BJ (cell line): Measurements from ENCODE around the gene KLHL22. TPM values are rescaled to one million over a fixed set of nuclear protein-coding genes. Genes with fewer than 3 reads are reported as not detected.

Experiments
- CTCF ChIA-PET: fragments of 350-600 bp; formaldehyde crosslinking; extraction: SDS; loops from one replicate; lab custom pipeline; 2021; ENCODE audit warnings: antibody characterized with exemption, inconsistent platforms; lab: Yijun Ruan, JAX
- POLR2A ChIA-PET: fragments of 300-600 bp; sonication (Branson Sonifier 250); formaldehyde crosslinking; extraction: SDS; loops from one replicate; lab custom pipeline; 2021; ENCODE audit warnings: antibody characterized with exemption; lab: Charles Lee
- DNase-seq: peaks from one replicate; pipeline ENCODE4 v3.0.0-alpha.2; 2011; ENCODE audit warnings: low read depth
- H3K27me3 ChIP-seq: 2 replicates; pipeline ENCODE4 v1.6.0; 2011; ENCODE audit warnings: low read length; ENCODE audit not compliant: control insufficient read depth, insufficient read depth
- H3K36me3 ChIP-seq: 2 replicates; pipeline ENCODE4 v1.5.1; 2011; ENCODE audit warnings: low read length; ENCODE audit not compliant: control insufficient read depth, insufficient read depth
- H3K4me3 ChIP-seq: 2 replicates; pipeline ENCODE4 v1.5.1; 2011; ENCODE audit warnings: low read depth, mild to moderate bottlenecking, control low read depth, low read length
- polyA plus RNA-seq: library from polyadenylated mRNA; depleted of rRNA; stranded (reverse); fragments of >200 nt; gene quantifications from 2 replicates; pipeline ENCODE4 v1.2.3, GENCODE V29; 2011
- TF ChIP-seq, protein P1 (sequence below): IDR thresholded peaks from 2 replicates; pipeline ENCODE4 v1.5.1; 2011; ENCODE audit warnings: low read depth, mild to moderate bottlenecking, control low read depth, inconsistent platforms, low read length, moderate library complexity; ENCODE audit not compliant: insufficient read depth

Gene KLHL22
- polyA plus RNA-seq, 1 experiment, result 34.0 TPM

DNA sequence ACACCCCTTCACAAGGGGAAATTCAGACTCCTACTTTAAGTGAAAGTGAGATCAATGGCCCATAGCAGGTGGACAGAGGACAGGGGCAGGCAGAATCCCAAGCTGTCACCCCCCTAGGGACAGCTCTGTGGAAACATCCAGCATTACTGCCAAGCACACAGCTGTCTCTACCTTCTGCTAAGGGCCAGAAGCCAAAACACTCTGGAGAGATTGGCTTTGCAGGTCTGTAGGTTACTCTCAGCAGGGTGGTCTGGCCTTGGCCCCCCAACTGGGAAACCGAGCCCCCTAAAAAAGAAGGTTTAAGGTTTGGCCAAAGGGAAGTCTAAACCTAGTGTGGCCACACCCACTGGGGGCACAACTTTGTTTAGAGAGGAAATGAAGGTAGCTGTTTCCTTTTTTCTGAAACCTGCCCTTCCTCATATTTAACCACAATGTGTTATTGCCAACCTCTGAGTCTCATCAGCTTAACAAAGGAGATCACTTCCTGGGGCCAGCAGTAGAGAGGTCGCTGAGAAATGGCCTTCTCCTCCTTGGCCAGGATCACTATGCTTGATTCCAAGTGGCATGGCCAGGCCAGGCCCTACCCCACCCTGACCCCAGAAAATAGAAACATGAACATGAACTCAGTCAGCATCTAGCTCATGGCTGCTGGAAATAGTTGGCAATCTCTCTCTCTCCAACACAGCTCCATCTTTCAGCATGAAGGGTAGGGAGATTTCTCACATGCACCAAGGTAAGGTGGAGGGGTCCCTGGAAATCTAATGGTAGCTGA is 32.1 kb downstream of the KLHL22 start:
- TF ChIP-seq, protein P1, sequence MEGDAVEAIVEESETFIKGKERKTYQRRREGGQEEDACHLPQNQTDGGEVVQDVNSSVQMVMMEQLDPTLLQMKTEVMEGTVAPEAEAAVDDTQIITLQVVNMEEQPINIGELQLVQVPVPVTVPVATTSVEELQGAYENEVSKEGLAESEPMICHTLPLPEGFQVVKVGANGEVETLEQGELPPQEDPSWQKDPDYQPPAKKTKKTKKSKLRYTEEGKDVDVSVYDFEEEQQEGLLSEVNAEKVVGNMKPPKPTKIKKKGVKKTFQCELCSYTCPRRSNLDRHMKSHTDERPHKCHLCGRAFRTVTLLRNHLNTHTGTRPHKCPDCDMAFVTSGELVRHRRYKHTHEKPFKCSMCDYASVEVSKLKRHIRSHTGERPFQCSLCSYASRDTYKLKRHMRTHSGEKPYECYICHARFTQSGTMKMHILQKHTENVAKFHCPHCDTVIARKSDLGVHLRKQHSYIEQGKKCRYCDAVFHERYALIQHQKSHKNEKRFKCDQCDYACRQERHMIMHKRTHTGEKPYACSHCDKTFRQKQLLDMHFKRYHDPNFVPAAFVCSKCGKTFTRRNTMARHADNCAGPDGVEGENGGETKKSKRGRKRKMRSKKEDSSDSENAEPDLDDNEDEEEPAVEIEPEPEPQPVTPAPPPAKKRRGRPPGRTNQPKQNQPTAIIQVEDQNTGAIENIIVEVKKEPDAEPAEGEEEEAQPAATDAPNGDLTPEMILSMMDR, result no peak
- CTCF ChIA-PET, result interaction anchor here (0.8 to 1.3 kb wide), 3 partner anchors 7 to 105 kb away, joined by 3 to 4 read pairs (median 4); no protein-coding TSS in a partner anchor
- no peaks in the 10 kb centered on the region for H3K27me3 ChIP-seq
- no peak overlapping the region for H3K4me3 ChIP-seq
- peaks cover 18% of the 10 kb centered on the region for H3K36me3 ChIP-seq
- no peak for DNase-seq
- POLR2A ChIA-PET, result no interaction called here

DNA sequence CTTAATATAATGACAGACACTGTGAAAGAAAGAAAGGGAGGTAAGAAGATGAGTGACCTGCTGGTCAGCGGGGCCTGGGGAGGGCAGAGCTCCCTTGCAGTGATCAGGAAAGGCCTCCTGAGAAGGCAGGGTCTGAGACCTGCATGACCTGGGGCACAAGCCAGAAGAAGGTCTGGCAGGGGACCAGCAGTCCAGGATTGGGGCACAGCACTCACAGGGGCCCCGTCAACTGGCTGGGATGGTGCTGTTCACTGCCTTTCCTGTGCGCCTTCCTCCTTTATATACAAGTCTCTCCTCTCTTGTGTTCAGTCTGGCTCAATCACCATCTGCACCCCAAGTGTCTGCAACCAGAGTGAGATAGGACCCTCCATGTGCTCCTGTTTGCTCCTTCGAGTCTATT is 35.7 kb downstream of the KLHL22 start:
- CTCF ChIA-PET, result interaction anchor here (0.7 kb wide), 1 partner anchor 42 kb away, joined by 3 read pairs; no protein-coding TSS in a partner anchor
- TF ChIP-seq, protein P1, result no peak
- Histone ChIP-seq H3K27me3 (no peaks in the 10 kb centered on the region), H3K4me3 (no peak overlapping the region), H3K36me3 (peaks cover 17% of the 10 kb centered on the region)
- POLR2A ChIA-PET, result no interaction called here
- DNase-seq, result no peak

DNA sequence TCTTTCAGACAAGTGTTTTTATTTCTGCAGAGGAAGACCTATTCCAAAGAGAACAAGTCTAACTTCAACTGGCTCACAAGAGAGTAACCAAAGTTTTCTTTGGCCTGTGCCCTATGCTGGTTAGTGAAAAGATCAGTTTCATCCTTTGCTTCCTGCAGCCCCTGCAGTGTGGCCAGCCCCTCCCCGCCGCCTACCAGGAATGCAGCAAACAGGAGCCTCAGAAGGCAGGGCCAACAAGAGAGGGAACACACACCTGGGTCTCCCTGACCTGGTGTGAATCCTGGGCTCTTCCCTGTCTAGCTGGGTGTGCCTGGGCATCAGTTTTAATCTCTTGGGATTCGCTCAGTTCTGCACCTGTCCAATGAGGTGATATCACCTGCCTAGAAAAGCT is 36.4 kb downstream of the KLHL22 start:
- ChIA-PET POLR2A (no interaction called here), CTCF (interaction anchor here (6.2 kb wide), 1 partner anchor 42 kb away, joined by 88 read pairs; no protein-coding TSS in a partner anchor)
- no peak for DNase-seq
- Histone ChIP-seq H3K4me3 (no peak overlapping the region), H3K27me3 (no peaks in the 10 kb centered on the region), H3K36me3 (peaks cover 12% of the 10 kb centered on the region)
- TF ChIP-seq, protein P1, result no peak

DNA sequence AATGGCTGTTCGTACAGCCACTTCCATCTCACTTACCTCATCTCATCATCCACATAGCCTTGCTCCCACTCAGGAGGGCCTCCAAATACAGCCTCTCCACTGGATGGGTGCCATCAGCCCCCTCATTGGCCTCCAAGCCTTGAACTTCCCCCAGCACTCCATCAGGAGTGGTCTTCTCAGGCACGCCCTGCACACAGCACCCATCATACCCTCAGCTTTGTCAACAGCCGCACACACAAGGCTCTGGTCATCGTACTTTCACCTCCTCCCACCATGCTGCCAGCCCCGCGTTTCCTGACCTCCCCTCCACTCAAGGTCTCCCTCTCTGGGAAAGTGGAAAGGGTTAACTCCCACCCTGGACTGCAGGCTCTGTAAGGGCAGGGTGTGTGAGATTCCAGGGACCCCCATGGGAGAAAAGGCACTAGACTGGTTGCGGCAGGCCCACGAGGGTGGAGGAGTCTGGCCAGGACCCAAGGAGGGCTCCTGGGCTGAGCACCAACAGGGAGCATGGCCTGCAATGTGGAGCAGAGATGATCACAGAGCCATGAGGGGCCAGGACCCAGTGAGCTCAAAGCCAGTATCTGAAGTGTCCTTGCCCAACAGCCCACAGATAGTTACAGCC is 37.0 kb downstream of the KLHL22 start:
- Histone ChIP-seq H3K4me3 (no peak overlapping the region), H3K27me3 (no peaks in the 10 kb centered on the region), H3K36me3 (peaks cover 9% of the 10 kb centered on the region)
- TF ChIP-seq, protein P1, result no peak
- POLR2A ChIA-PET, result no interaction called here
- CTCF ChIA-PET, result interaction anchor here (6.2 kb wide), 1 partner anchor 41 kb away, joined by 88 read pairs; no protein-coding TSS in a partner anchor
- no peak for DNase-seq
